Parathyroid adenoma (tissue), 2 donors: Measurements from ENCODE around the gene LAMC1.

ENCODE experiments used
- H2AFZ ChIP-seq: fragments of 300-600 bp; sonication (generic); one replicate; pipeline ENCODE4 v1.7.0; 2017; ENCODE audit warnings: antibody characterized with exemption, mild to moderate bottlenecking
- H3K27ac ChIP-seq: fragments of 300-600 bp; sonication (generic); one replicate; pipeline ENCODE4 v1.7.0; 2017
- H3K27me3 ChIP-seq: fragments of 300-600 bp; sonication (generic); one replicate; pipeline ENCODE4 v1.7.0; 2017; ENCODE audit warnings: low read length; ENCODE audit not compliant: control insufficient read depth, insufficient read depth
- H3K36me3 ChIP-seq: fragments of 300-600 bp; sonication (generic); one replicate; pipeline ENCODE4 v1.7.0; 2017; ENCODE audit warnings: low read length; ENCODE audit not compliant: control insufficient read depth, insufficient read depth
- H3K4me1 ChIP-seq: fragments of 300-600 bp; sonication (generic); one replicate; pipeline ENCODE4 v1.7.0; 2017; ENCODE audit warnings: control low read depth
- H3K4me2 ChIP-seq: fragments of 300-600 bp; sonication (generic); one replicate; pipeline ENCODE4 v1.7.0; 2017; ENCODE audit warnings: low read length
- H3K4me3 ChIP-seq: fragments of 300-600 bp; sonication (generic); one replicate; pipeline ENCODE4 v1.7.0; 2017; ENCODE audit warnings: low read depth, low read length
- H3K79me2 ChIP-seq: fragments of 300-600 bp; sonication (generic); one replicate; pipeline ENCODE4 v1.7.0; 2017; ENCODE audit warnings: control low read depth
- H3K9ac ChIP-seq: fragments of 300-600 bp; sonication (generic); one replicate; pipeline ENCODE4 v1.7.0; 2017; ENCODE audit warnings: mild to moderate bottlenecking
- H3K9me3 ChIP-seq: fragments of 300-600 bp; sonication (generic); one replicate; pipeline ENCODE4 v1.7.0; 2017; ENCODE audit warnings: low read length; ENCODE audit not compliant: control insufficient read depth
- TF ChIP-seq, protein P1 (sequence below): fragments of 300-600 bp; sonication (generic); IDR thresholded peaks from one replicate; pipeline ENCODE4 v1.7.0; 2017; ENCODE audit warnings: antibody characterized with exemption, mild to moderate bottlenecking
- donor health status: primary hyperparathyroidism.

Gene LAMC1

DNA sequence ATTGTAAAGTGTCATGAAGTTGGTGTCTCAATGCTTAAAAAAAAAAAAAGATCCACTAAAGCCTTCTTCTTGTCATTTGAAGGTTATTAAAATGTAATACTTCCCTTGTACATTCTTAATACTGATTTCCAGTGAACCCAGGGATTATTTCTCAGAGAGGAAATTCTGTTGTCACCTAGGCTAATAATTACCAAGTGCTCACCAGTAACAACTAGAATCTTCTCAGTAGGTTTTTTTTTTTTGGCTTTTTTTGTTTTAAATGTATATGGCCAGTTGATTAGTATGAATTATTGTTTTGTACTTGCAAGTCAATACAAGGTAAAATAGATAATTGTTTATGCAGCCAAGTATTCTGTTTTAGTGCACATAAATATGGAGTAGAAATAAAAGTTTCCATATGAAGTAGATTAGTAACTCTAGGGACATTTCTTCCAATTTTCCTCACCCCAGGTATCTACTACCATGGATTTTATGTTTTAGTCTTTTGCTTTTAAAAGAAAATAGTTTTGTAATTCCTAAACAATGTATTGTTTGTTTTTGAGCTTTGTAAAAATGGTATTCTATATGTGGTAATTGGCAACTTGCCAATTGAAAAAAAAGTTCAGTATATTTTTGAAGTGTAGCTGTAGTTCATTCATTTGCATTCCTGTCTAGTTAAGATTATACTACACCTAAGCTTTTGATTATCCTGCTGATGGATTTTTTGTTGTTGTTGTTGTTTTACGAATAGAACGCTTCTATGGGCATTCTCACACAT lies 21.9 kb downstream of the LAMC1 start:
- H3K4me3 ChIP-seq: no peak overlapping the region
- H3K27ac ChIP-seq: no peak overlapping the region
- H2AFZ ChIP-seq: no peak overlapping the region
- peaks cover 5% of the 10 kb centered on the region for H3K4me1 ChIP-seq
- TF ChIP-seq, protein P1, sequence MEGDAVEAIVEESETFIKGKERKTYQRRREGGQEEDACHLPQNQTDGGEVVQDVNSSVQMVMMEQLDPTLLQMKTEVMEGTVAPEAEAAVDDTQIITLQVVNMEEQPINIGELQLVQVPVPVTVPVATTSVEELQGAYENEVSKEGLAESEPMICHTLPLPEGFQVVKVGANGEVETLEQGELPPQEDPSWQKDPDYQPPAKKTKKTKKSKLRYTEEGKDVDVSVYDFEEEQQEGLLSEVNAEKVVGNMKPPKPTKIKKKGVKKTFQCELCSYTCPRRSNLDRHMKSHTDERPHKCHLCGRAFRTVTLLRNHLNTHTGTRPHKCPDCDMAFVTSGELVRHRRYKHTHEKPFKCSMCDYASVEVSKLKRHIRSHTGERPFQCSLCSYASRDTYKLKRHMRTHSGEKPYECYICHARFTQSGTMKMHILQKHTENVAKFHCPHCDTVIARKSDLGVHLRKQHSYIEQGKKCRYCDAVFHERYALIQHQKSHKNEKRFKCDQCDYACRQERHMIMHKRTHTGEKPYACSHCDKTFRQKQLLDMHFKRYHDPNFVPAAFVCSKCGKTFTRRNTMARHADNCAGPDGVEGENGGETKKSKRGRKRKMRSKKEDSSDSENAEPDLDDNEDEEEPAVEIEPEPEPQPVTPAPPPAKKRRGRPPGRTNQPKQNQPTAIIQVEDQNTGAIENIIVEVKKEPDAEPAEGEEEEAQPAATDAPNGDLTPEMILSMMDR: no peak
- no peak overlapping the region for H3K4me2 ChIP-seq
- H3K36me3 ChIP-seq: no peaks in the 10 kb centered on the region
- H3K9ac ChIP-seq: no peak overlapping the region
- no peaks in the 10 kb centered on the region for H3K27me3 ChIP-seq
- H3K9me3 ChIP-seq: no peaks in the 10 kb centered on the region
- peaks cover 2% of the 10 kb centered on the region for H3K79me2 ChIP-seq

DNA sequence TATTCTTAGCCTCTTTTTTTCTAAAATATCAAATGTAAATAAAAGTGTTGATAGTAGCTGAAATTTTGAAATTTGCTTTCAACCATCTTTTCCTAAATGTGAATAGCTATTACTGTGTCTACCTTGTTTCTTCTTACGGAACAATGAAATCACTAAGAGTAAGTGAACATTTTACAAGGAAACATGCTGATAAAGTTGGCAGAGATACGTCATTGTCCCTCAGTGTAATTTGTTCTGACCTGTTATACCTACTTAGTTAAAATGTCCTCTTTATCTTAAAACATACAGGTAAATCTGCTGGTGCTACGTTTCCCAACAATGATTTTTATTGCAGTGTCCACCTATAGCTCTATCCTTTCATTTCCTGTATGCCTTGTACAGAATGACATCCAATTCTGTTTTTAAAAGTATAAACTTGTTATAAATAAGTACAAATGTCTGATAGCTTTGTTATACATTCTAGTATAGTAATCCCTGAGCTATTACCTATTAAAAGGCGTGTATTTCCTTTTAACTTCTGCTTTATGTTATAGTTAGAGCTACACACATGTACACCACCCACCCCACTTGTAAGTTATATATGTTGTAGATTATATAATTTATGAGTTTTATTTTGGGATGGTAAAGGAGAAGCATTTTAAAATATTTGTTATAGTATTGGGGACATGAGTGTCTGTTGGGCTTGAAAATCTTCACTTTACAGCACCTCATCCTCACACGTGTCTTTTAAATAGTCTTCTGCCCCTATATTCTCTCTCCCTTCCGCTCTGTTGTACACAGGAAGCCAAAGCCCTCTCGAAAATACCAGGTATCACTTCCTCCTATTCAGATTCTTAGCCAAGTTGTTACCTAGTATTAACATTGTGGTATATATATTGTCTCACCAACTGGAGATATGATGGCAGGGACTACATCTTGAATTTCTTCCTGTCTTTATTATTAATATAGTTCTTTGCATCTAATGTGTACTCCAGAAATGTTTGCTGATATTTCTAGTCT lies 25.2 kb downstream of the LAMC1 start:
- H3K4me3 ChIP-seq: no peak overlapping the region
- H3K4me2 ChIP-seq: no peak overlapping the region
- no peak overlapping the region for H2AFZ ChIP-seq
- TF ChIP-seq, protein P1: no peak
- H3K9me3 ChIP-seq: no peaks in the 10 kb centered on the region
- no peaks in the 10 kb centered on the region for H3K27me3 ChIP-seq
- H3K9ac ChIP-seq: no peak overlapping the region
- H3K4me1 ChIP-seq: no peaks in the 10 kb centered on the region
- H3K27ac ChIP-seq: no peak overlapping the region
- H3K36me3 ChIP-seq: no peaks in the 10 kb centered on the region
- H3K79me2 ChIP-seq: peaks cover 2% of the 10 kb centered on the region

DNA sequence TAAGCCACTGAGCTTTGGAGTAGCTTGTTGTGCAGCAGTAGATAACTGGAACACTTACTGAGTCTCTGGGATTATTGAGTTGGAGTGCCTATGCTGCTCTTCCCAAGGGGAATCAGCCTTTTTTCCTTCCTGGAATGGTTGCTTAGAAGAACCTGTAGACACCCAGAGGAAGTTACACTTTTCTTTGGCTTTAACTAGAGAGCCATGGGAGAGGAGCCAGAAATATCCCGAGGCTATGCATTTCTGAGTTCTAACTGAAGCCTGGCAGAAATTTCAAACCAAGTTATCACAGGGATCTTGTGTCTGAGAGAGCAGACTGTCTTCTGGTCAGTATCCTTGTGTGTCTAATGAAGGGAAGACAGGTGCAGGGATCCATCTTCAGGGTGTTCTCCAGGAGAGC lies 28.3 kb downstream of the LAMC1 start:
- Histone ChIP-seq H3K4me1 (no peaks in the 10 kb centered on the region), H3K4me2 (no peak overlapping the region), H3K27me3 (no peaks in the 10 kb centered on the region), H3K79me2 (peaks cover 7% of the 10 kb centered on the region), H2AFZ (no peak overlapping the region), H3K4me3 (no peak overlapping the region), H3K27ac (no peak overlapping the region), H3K9me3 (no peaks in the 10 kb centered on the region), H3K9ac (no peak overlapping the region), H3K36me3 (no peaks in the 10 kb centered on the region)
- TF ChIP-seq, protein P1: no peak

DNA sequence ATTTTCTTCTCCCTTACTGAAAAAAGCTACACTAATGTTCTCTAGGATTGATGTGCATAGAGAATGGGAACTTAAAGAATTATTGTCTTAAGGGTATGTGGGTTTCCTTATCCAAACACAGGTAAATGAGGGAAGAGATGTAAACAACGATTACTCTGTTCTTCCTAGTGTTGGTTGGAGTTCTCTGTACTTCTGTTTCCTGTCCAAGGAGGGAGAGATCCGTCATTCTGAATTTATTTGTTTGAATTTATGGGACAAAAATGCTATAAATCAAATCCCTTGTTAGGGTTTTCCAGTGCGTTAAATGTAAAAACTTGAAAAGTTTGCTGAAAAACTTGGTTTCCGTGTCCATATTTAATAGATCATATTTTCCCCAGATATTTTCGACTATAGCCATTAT lies 29.6 kb downstream of the LAMC1 start:
- TF ChIP-seq, protein P1: no peak
- Histone ChIP-seq H3K9ac (no peak overlapping the region), H3K4me1 (no peaks in the 10 kb centered on the region), H3K79me2 (peaks cover 5% of the 10 kb centered on the region), H3K27me3 (no peaks in the 10 kb centered on the region), H3K9me3 (no peaks in the 10 kb centered on the region), H3K4me2 (no peak overlapping the region), H2AFZ (no peak overlapping the region), H3K27ac (no peak overlapping the region), H3K4me3 (no peak overlapping the region), H3K36me3 (no peaks in the 10 kb centered on the region)
